ENCODE data around the gene ARHGAP22. TPM values are rescaled to one million over a fixed set of nuclear protein-coding genes. Genes with fewer than 3 reads are reported as not detected.

The ARHGAP22 gene
- polyA plus RNA-seq, 1 of the 3 experiments (the other 2 are of a cell fraction), result 12.4 TPM

DNA sequence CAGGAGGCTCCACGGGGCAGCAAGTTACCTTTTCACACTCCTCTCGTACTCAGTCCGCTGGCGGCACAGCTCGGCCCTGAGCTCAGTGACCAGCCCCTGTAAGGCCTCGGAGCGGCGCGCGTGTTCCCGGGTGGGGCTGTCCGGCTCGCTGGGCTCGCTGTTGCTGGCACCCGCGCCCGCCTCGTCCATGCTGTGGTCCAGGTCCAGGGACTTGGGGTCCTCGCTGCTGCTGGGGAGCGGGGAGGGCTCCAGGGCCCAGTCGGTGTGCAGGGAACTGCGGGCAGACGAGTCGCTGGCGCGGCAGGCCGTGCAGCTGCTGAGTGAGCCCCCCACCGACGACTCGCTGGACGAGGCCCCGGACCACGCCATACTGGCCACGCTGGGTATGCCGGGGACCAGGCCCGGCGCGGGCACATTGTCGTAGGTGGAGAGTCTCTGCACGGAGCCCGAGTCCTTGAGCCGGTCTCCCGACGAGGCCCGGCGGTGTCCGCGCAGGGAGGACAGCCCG lies 154.6 kb downstream of the ARHGAP22 start (continued):
- TF ChIP-seq, protein P1, sequence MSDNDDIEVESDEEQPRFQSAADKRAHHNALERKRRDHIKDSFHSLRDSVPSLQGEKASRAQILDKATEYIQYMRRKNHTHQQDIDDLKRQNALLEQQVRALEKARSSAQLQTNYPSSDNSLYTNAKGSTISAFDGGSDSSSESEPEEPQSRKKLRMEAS (IDR thresholded peaks at IDR 0.05; ENCODE audit: low read depth), result no peak
- no peak for TF ChIP-seq EP300 (IDR thresholded peaks at IDR 0.05; ENCODE audit: borderline replicate concordance in 1 of 2, low read depth in 1 of 2, low read length in 1 of 2)
- TF ChIP-seq MEF2A (IDR thresholded peaks at IDR 0.05; ENCODE audit: borderline replicate concordance, low read depth), result no peak
- TF ChIP-seq ELF1 (IDR thresholded peaks at IDR 0.05), result no peak
- TF ChIP-seq, protein P2, sequence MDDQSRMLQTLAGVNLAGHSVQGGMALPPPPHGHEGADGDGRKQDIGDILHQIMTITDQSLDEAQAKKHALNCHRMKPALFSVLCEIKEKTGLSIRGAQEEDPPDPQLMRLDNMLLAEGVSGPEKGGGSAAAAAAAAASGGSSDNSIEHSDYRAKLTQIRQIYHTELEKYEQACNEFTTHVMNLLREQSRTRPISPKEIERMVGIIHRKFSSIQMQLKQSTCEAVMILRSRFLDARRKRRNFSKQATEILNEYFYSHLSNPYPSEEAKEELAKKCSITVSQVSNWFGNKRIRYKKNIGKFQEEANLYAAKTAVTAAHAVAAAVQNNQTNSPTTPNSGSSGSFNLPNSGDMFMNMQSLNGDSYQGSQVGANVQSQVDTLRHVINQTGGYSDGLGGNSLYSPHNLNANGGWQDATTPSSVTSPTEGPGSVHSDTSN (IDR thresholded peaks at IDR 0.05), result no peak
- no peak for TF ChIP-seq TCF12 (IDR thresholded peaks at IDR 0.05)
- no peak for TF ChIP-seq NFIC (IDR thresholded peaks at IDR 0.05; ENCODE audit: borderline replicate concordance)
- TF ChIP-seq FOXM1 (IDR thresholded peaks at IDR 0.05; ENCODE audit: low read depth), result no peak
- no peak for TF ChIP-seq JUND (IDR thresholded peaks at IDR 0.05)
- no peak for TF ChIP-seq TAF1 (IDR thresholded peaks at IDR 0.05; ENCODE audit: borderline replicate concordance, low read depth, low read length)

DNA sequence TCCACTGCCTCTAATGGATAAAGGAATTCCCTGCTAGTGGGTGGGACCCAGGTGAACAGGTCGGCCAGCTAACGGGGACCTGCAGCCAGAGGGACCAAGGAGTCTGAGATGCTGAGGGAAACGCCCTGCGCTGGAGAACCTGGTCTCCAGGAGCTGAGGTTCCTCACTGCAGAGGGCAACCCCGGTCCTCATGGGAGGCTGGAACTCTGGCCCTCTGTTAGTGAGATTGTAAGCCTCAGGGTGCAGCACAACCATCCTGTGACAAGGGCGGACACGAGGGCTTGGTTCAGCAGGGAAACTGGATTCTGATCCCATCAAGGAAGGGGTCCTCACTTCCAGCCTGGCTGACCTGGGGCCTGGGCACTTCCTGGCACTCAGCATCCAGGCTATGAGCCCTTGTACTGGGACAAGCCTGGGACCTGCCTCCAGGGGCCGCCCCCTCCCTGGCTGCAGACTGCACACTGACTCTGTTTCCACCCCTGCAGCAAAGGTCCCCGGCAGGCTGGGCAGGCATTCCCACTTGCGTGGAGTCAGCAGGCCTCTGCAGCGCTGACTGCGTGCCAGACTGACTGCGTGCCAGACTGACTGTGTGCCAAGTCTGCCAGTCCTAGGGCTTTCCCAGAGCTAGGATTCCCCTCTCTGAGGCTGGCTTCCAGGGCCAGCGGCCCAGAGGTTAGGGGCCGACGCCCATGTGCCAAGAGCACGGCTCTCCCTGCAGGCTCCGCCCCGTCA lies 155.2 kb downstream of the ARHGAP22 start:
- no peak for DNase-seq
- H3K9me2 ChIP-seq, result no peaks in the 10 kb centered on the region
- H2AFZ ChIP-seq (ENCODE audit: low read depth), result no peak overlapping the region
- CTCF ChIA-PET, result interaction anchor here (0.6 to 7.6 kb wide), 2 partner anchors 99 to 207 kb away, joined by 3 to 94 read pairs; no protein-coding TSS in a partner anchor
- peaks cover 12 to 26% of the 10 kb centered on the region in 2 experiments; a peak in 3 of 4 replicates for H3K4me1 ChIP-seq (ENCODE audit: control insufficient read depth in 1 of 2, insufficient read depth in 2 of 2, low read depth in 1 of 2, low read length in 1 of 2)
- POLR2A ChIA-PET, result no interaction called here
- H3K36me3 ChIP-seq (replicated peaks in 1 of 2; ENCODE audit: control insufficient read depth in 1 of 2, insufficient read depth in 2 of 2, low read length in 1 of 2), result peaks cover 5 to 8% of the 10 kb centered on the region in 2 experiments
- H4K20me1 ChIP-seq (ENCODE audit: insufficient read depth), result peaks cover 18% of the 10 kb centered on the region
- no peak overlapping the region for H3K9ac ChIP-seq
- 0 out of 2 replicates have a peak, but pooled peaks cover 3% of the 10 kb centered on the region for H3K79me2 ChIP-seq (ENCODE audit: insufficient read depth)
- peaks cover 3% of the 10 kb centered on the region for H3F3A ChIP-seq (replicated peaks; ENCODE audit: insufficient read depth)
- H3K27me3 ChIP-seq (ENCODE audit: insufficient read depth), result no peaks in the 10 kb centered on the region
- peak overlapping the region; percentile 28; the same call in 1 of the 2 replicates for H3K4me2 ChIP-seq
- peak overlapping the region in 1 of 2 experiments; percentile 27; a peak in 2 of 4 replicates for H3K27ac ChIP-seq (ENCODE audit: low read depth in 2 of 2, low read length in 1 of 2)
- no peaks in the 10 kb centered on the region for H3K9me3 ChIP-seq
- WGBS (ENCODE audit: low lambda C conversion rate), result 86% methylated on average over 10 of the region's 19 CpGs
- no peak overlapping the region for H3K4me3 ChIP-seq (ENCODE audit: low read depth in 2 of 2, low read length in 1 of 2)
- TF ChIP-seq RCOR1 (IDR thresholded peaks at IDR 0.05; ENCODE audit: low read length) (no peak), GATA2 (CRISPR knock-in tag; IDR thresholded peaks at IDR 0.05) (no peak), FOXM1 (IDR thresholded peaks at IDR 0.05; ENCODE audit: low read depth) (no peak), RFX5 (IDR thresholded peaks at IDR 0.05; ENCODE audit: low read length) (no peak), NFIC (IDR thresholded peaks at IDR 0.05; ENCODE audit: borderline replicate concordance) (no peak), EZH2phosphoT487 (IDR thresholded peaks at IDR 0.05; ENCODE audit: borderline replicate concordance, low read depth) (no peak), POLR2AphosphoS5 (IDR thresholded peaks at IDR 0.05; ENCODE audit: low read depth, low read length) (no peak), ELF1 (IDR thresholded peaks at IDR 0.05) (no peak), TAF1 (IDR thresholded peaks at IDR 0.05; ENCODE audit: borderline replicate concordance, low read depth, low read length) (no peak)
- TF ChIP-seq, protein P3, sequence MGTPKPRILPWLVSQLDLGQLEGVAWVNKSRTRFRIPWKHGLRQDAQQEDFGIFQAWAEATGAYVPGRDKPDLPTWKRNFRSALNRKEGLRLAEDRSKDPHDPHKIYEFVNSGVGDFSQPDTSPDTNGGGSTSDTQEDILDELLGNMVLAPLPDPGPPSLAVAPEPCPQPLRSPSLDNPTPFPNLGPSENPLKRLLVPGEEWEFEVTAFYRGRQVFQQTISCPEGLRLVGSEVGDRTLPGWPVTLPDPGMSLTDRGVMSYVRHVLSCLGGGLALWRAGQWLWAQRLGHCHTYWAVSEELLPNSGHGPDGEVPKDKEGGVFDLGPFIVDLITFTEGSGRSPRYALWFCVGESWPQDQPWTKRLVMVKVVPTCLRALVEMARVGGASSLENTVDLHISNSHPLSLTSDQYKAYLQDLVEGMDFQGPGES (IDR thresholded peaks at IDR 0.05; ENCODE audit: low read depth, low read length), result no peak
- TF ChIP-seq, protein P4, sequence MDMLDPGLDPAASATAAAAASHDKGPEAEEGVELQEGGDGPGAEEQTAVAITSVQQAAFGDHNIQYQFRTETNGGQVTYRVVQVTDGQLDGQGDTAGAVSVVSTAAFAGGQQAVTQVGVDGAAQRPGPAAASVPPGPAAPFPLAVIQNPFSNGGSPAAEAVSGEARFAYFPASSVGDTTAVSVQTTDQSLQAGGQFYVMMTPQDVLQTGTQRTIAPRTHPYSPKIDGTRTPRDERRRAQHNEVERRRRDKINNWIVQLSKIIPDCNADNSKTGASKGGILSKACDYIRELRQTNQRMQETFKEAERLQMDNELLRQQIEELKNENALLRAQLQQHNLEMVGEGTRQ (IDR thresholded peaks at IDR 0.05; ENCODE audit: borderline replicate concordance, low read depth, low read length), result no peak
- TF ChIP-seq, protein P5, sequence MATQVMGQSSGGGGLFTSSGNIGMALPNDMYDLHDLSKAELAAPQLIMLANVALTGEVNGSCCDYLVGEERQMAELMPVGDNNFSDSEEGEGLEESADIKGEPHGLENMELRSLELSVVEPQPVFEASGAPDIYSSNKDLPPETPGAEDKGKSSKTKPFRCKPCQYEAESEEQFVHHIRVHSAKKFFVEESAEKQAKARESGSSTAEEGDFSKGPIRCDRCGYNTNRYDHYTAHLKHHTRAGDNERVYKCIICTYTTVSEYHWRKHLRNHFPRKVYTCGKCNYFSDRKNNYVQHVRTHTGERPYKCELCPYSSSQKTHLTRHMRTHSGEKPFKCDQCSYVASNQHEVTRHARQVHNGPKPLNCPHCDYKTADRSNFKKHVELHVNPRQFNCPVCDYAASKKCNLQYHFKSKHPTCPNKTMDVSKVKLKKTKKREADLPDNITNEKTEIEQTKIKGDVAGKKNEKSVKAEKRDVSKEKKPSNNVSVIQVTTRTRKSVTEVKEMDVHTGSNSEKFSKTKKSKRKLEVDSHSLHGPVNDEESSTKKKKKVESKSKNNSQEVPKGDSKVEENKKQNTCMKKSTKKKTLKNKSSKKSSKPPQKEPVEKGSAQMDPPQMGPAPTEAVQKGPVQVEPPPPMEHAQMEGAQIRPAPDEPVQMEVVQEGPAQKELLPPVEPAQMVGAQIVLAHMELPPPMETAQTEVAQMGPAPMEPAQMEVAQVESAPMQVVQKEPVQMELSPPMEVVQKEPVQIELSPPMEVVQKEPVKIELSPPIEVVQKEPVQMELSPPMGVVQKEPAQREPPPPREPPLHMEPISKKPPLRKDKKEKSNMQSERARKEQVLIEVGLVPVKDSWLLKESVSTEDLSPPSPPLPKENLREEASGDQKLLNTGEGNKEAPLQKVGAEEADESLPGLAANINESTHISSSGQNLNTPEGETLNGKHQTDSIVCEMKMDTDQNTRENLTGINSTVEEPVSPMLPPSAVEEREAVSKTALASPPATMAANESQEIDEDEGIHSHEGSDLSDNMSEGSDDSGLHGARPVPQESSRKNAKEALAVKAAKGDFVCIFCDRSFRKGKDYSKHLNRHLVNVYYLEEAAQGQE (IDR thresholded peaks at IDR 0.05; ENCODE audit: low read depth, low read length), result no peak
- TF ChIP-seq, protein P2 (IDR thresholded peaks at IDR 0.05), result no peak
- TF ChIP-seq, protein P6, sequence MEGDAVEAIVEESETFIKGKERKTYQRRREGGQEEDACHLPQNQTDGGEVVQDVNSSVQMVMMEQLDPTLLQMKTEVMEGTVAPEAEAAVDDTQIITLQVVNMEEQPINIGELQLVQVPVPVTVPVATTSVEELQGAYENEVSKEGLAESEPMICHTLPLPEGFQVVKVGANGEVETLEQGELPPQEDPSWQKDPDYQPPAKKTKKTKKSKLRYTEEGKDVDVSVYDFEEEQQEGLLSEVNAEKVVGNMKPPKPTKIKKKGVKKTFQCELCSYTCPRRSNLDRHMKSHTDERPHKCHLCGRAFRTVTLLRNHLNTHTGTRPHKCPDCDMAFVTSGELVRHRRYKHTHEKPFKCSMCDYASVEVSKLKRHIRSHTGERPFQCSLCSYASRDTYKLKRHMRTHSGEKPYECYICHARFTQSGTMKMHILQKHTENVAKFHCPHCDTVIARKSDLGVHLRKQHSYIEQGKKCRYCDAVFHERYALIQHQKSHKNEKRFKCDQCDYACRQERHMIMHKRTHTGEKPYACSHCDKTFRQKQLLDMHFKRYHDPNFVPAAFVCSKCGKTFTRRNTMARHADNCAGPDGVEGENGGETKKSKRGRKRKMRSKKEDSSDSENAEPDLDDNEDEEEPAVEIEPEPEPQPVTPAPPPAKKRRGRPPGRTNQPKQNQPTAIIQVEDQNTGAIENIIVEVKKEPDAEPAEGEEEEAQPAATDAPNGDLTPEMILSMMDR (IDR thresholded peaks at IDR 0.05), result no peak
